Type B pancreatic cell (in vitro differentiated cells): ENCODE results near the gene SETBP1. TPM values are rescaled to one million over a fixed set of nuclear protein-coding genes. Genes with fewer than 3 reads are reported as not detected.

Experiments used
- DNase-seq: peaks from one replicate; pipeline ENCODE4 v3.0.0; 2021; ENCODE audit warnings: mixed read lengths; ENCODE audit not compliant: unreplicated experiment; ENCODE audit errors: extremely low spot score
- H3K27ac Mint-ChIP-seq: 2 replicates; pipeline ENCODE4 v1.8.0; 2021; ENCODE audit warnings: mild to moderate bottlenecking, mixed read lengths
- H3K27me3 Mint-ChIP-seq: 2 replicates; pipeline ENCODE4 v1.8.0; 2021; ENCODE audit warnings: mixed read lengths
- H3K36me3 Mint-ChIP-seq: 2 replicates; pipeline ENCODE4 v1.8.0; 2021; ENCODE audit warnings: mixed read lengths
- H3K4me1 Mint-ChIP-seq: one replicate; pipeline ENCODE4 v1.8.0; 2021; ENCODE audit warnings: mixed read lengths; ENCODE audit not compliant: unreplicated experiment
- H3K4me3 Mint-ChIP-seq: 2 replicates; pipeline ENCODE4 v1.8.0; 2021; ENCODE audit warnings: mild to moderate bottlenecking, mixed read lengths
- H3K9me3 Mint-ChIP-seq: 2 replicates; pipeline ENCODE4 v1.8.0; 2021; ENCODE audit warnings: mixed read lengths
- total RNA-seq: library from RNA; stranded (reverse); gene quantifications from 2 replicates; pipeline ENCODE4 v1.2.1, GENCODE V29; 2021; ENCODE audit warnings: low replicate concordance
- TF ChIP-seq, protein P1 (sequence below): fragments of 200-600 bp; sonication (generic); conservative IDR thresholded peaks from 2 replicates; pipeline ENCODE4 v1.5.0; 2021; ENCODE audit warnings: antibody characterized with exemption, mild to moderate bottlenecking

SETBP1 gene
- total RNA-seq, 1 donor from 2014 or later = 62.7 TPM

GRCh38 chr18:44771572-44771955 is 90.9 kb downstream of the SETBP1 start:
- H3K27me3 Mint-ChIP-seq = no peaks in the 10 kb centered on the region
- peaks cover 17% of the 10 kb centered on the region for H3K36me3 Mint-ChIP-seq
- H3K4me1 Mint-ChIP-seq = peaks cover 49% of the 10 kb centered on the region
- H3K4me3 Mint-ChIP-seq = no peak overlapping the region
- TF ChIP-seq, protein P1, sequence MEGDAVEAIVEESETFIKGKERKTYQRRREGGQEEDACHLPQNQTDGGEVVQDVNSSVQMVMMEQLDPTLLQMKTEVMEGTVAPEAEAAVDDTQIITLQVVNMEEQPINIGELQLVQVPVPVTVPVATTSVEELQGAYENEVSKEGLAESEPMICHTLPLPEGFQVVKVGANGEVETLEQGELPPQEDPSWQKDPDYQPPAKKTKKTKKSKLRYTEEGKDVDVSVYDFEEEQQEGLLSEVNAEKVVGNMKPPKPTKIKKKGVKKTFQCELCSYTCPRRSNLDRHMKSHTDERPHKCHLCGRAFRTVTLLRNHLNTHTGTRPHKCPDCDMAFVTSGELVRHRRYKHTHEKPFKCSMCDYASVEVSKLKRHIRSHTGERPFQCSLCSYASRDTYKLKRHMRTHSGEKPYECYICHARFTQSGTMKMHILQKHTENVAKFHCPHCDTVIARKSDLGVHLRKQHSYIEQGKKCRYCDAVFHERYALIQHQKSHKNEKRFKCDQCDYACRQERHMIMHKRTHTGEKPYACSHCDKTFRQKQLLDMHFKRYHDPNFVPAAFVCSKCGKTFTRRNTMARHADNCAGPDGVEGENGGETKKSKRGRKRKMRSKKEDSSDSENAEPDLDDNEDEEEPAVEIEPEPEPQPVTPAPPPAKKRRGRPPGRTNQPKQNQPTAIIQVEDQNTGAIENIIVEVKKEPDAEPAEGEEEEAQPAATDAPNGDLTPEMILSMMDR = no peak
- peaks cover 10% of the 10 kb centered on the region for H3K9me3 Mint-ChIP-seq
- no peak for DNase-seq
- peak overlapping the region; percentile 51 for H3K27ac Mint-ChIP-seq

- Mint-ChIP-seq H3K9me3 (peaks cover 10% of the 10 kb centered on the region), H3K4me1 (peaks cover 50% of the 10 kb centered on the region), H3K4me3 (peak overlapping the region; percentile 62), H3K36me3 (peaks cover 17% of the 10 kb centered on the region), H3K27me3 (no peaks in the 10 kb centered on the region), H3K27ac (peak overlapping the region; percentile 51)
- TF ChIP-seq, protein P1 = no peak
- DNase-seq = no peak
Measured at GRCh38 chr18:44771956-44772917, 91.5 kb downstream of the SETBP1 start.

DNA sequence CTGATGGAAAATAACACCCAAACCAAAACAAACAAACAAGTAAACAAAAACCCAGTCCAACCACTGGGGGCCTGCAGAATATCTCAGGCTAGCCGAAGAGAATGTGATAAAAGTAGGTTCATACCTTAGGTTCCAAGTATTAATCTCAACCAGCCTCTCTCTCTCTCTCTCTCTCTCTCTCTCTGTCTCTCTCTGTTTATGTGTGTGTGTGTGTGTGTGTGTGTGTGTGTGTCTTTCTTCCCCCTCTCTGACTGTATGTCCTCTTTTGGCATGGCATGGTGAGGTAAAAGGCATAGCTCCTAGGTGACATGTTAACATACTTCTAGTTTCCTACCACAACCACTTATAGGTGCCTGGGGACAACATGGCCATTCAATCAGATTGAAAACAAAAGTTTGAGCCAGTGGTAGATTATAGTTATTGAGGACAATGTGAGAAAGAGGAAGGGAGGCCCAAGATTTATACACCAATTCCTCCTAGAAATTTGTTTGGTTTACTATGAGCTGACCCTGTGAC is 93.0 kb downstream of the SETBP1 start:
- TF ChIP-seq, protein P1 = no peak
- H3K9me3 Mint-ChIP-seq = peaks cover 2% of the 10 kb centered on the region

DNA sequence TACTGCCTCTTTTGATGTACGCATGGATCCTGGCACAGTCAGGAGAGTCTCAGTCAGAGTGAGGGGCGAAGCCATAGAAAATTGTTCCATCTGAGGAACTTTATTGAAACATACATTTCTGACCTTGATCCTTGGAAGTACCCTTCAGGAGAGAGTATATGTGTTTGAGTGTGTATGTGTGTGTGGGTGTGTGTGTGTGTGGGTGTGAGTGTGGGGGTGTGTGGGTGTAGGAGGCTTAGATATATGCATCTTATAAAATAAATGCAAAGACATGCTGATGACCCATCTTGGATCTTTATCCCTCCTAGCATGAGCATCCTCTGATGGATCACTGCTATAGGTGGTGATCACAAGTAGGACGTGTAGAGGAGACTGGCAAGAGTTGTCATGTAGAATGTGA is 93.5 kb downstream of the SETBP1 start:
- Mint-ChIP-seq H3K36me3 (peaks cover 5% of the 10 kb centered on the region), H3K27ac (no peak overlapping the region), H3K27me3 (no peaks in the 10 kb centered on the region), H3K4me3 (no peak overlapping the region), H3K9me3 (no peaks in the 10 kb centered on the region), H3K4me1 (peaks cover 62% of the 10 kb centered on the region)
- DNase-seq = no peak
- TF ChIP-seq, protein P1 = no peak

More for the DNA sequence above, 93.0 kb downstream of the SETBP1 start:
- H3K27me3 Mint-ChIP-seq = no peaks in the 10 kb centered on the region
- H3K4me1 Mint-ChIP-seq = peaks cover 60% of the 10 kb centered on the region
- no peak overlapping the region for H3K4me3 Mint-ChIP-seq
- H3K36me3 Mint-ChIP-seq = peaks cover 8% of the 10 kb centered on the region
- no peak overlapping the region for H3K27ac Mint-ChIP-seq
- no peak for DNase-seq

DNA sequence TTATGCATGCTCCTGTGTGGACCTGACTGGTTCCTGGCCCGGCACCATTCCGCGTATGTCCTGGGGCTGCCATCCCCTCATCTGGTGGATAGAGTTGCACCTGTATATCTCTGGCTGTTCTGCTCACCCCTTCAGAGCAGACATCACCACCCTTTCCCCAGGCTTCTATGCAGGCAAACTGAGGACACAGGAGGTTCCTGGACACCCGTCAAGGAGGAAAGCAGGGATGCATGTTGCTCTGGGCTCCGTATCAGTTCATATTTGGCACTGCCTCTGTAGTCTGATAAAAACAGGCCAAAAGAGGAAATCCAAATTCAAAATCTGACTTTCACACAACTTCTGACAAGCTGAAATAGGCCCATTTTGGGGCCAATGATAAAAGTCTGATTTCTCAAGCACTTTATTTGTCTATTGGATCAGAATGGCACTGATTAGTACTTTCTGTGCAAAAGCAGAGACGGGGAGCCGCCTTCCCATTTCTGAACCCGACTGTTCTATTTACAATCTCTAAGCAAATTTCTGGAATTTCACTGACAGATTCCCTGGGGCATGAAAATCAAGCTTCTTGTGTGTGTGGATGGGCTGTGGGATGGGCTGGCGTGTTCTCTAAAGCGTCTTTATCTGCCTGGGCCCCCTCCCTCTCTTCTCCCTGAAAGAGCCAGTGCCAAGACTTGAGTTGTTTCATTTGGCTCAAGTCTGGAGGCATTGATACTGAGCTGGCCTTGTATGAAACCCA is 96.9 kb downstream of the SETBP1 start:
- Mint-ChIP-seq H3K4me3 (peak overlapping the region; percentile 8), H3K36me3 (peaks cover 13% of the 10 kb centered on the region), H3K27me3 (no peaks in the 10 kb centered on the region), H3K4me1 (peaks cover 69% of the 10 kb centered on the region), H3K9me3 (no peaks in the 10 kb centered on the region), H3K27ac (peak overlapping the region; percentile 59)
- TF ChIP-seq, protein P1 = no peak
- no peak for DNase-seq
